Prostate gland (tissue), 2 donors: ENCODE measurements around the gene CNTN5. TPM values are rescaled to one million over a fixed set of nuclear protein-coding genes. Genes with fewer than 3 reads are reported as not detected.

Experiments used
- DNase-seq: peaks from one replicate; pipeline ENCODE4 v3.0.0-alpha.2; 2019; ENCODE audit warnings: low spot score
- H3K27ac ChIP-seq, 2 donors: fragments of 200-600 bp; sonication (generic); 2 replicates each; pipeline ENCODE4 v1.5.1; 2017 to 2019
- H3K27me3 ChIP-seq: fragments of 200-600 bp; sonication (generic); replicated peaks from 2 replicates; pipeline ENCODE4 v1.5.1; 2019; ENCODE audit not compliant: insufficient read depth
- H3K36me3 ChIP-seq, 2 donors: fragments of 200-600 bp; sonication (generic); 1 replicate in 1 of 2; 2 replicates in 1 of 2; pipeline versions ENCODE4 v1.5.1 to v1.8.1; 2017 to 2019
- H3K4me1 ChIP-seq: fragments of 200-600 bp; sonication (generic); replicated peaks from 2 replicates; pipeline ENCODE4 v1.5.1; 2019
- H3K4me3 ChIP-seq, 2 donors: fragments of 200-600 bp; sonication (generic); 2 replicates each; pipeline ENCODE4 v1.5.1; 2017 to 2019
- H3K9me3 ChIP-seq: fragments of 200-600 bp; sonication (generic); 2 replicates; pipeline ENCODE4 v1.5.1; 2017
- CTCF ChIP-seq, 4 experiments: fragments of 200-600 bp in 2 of 4; fragments of 450-650 bp in 2 of 4; sonication (generic) in 2 of 4; IDR thresholded peaks; 1 replicate in 3 of 4; 2 replicates in 1 of 4; pipeline ENCODE4 v1.5.1; 2016 to 2019; ENCODE audit warnings: antibody characterized with exemption in 4 of 4, mild to moderate bottlenecking in 2 of 4, moderate library complexity in 2 of 4
- POLR2A ChIP-seq: fragments of 450-650 bp; IDR thresholded peaks from one replicate; pipeline ENCODE4 v1.6.1; 2016; ENCODE audit warnings: antibody characterized with exemption, mild to moderate bottlenecking
- POLR2AphosphoS5 ChIP-seq: sonication (generic); formaldehyde crosslinking; IDR thresholded peaks from one replicate; pipeline ENCODE4 v1.6.1; 2017; ENCODE audit warnings: antibody characterized with exemption
- WGBS: methylation state at CpG from one replicate; pipeline ENCODE4 v1.1.5; 2018; 5-methylcytosine and 5-hydroxymethylcytosine counted together
- intact Hi-C: fragments of 100-400 bp; cut with DNase I; formaldehyde crosslinking; loops from one replicate; pipeline ENCODE4 v1.14.2; 2022
- total RNA-seq, 2 donors: library from RNA; depleted of rRNA; stranded (reverse); fragments of >200 nt; gene quantifications; one replicate each; pipeline ENCODE4 v1.1.0, GENCODE V29; 2016

CNTN5 gene
- total RNA-seq, 2 donors from 2014 or later = 1.0 TPM; not detected in 1

DNA sequence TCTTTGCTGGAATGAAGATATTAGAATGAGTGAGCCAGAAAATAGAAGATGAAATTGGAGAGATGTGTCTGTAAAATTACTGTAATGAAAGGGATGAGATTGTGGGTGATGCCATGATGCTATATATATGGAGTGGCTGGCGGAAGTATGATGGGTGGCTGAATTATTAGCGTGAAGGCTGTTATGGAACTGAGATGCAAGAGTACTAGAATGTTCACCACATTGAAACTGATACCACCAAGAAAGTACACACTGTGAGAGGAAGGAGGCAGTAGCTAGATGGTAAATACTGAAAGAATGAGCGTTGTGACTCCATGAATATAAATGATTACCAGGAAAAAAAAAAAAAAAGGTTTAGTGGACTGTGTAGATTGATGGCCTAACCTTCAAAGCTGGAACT, 411.9 kb downstream of the CNTN5 start:
- no peaks in the 10 kb centered on the region for H3K9me3 ChIP-seq
- DNase-seq = no peak
- no peaks in the 10 kb centered on the region for H3K4me1 ChIP-seq
- no peaks in the 10 kb centered on the region for H3K36me3 ChIP-seq
- 89% methylated on average over 3 of the region's 3 CpGs for WGBS
- intact Hi-C loops = no loop called here
- H3K27me3 ChIP-seq = no peaks in the 10 kb centered on the region
- no peak overlapping the region for H3K27ac ChIP-seq
- TF ChIP-seq POLR2AphosphoS5 (no peak), CTCF (IDR thresholded peaks at IDR 0.05) (no peak), POLR2A (no peak)
- no peak overlapping the region for H3K4me3 ChIP-seq

DNA sequence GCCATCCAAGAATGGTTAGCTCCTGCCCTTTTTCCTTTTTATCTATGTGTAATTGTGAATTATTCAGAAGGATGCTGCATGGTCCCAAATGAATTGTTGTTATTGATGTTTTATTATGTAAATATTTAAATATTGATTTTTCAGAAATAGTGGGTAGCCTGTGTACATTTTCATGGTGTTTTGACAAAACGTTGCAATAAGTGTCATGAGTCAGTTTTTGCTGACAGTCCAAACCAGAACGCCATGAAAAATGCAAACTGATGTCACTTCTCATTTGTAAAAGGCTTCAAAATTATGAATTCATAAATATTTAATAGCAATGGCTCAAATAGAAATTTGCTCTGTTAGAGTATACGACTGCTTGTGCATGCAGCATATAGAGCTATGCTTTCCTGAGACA, 422.5 kb downstream of the CNTN5 start:
- H3K4me3 ChIP-seq = no peak overlapping the region
- no peaks in the 10 kb centered on the region for H3K4me1 ChIP-seq
- TF ChIP-seq CTCF (IDR thresholded peaks at IDR 0.05) (no peak), POLR2AphosphoS5 (no peak), POLR2A (no peak)
- DNase-seq = no peak
- H3K27me3 ChIP-seq = no peaks in the 10 kb centered on the region
- 77% methylated on average over 3 of the region's 3 CpGs for WGBS
- H3K36me3 ChIP-seq = no peaks in the 10 kb centered on the region
- H3K9me3 ChIP-seq = no peaks in the 10 kb centered on the region
- intact Hi-C loops = no loop called here
- no peak overlapping the region for H3K27ac ChIP-seq

- no peak overlapping the region for H3K27ac ChIP-seq
- no peak for DNase-seq
- no peaks in the 10 kb centered on the region for H3K27me3 ChIP-seq
- intact Hi-C loops = no loop called here
- H3K36me3 ChIP-seq = no peaks in the 10 kb centered on the region
- WGBS = 84% methylated on average over 1 of the region's 1 CpG
- H3K4me3 ChIP-seq = no peak overlapping the region
- H3K9me3 ChIP-seq = no peaks in the 10 kb centered on the region
- TF ChIP-seq POLR2AphosphoS5 (no peak), CTCF (IDR thresholded peaks at IDR 0.05) (no peak), POLR2A (no peak)
- H3K4me1 ChIP-seq = no peaks in the 10 kb centered on the region
Observed at GRCh38 chr11:99446400-99446799, 425.7 kb downstream of the CNTN5 start.

DNA sequence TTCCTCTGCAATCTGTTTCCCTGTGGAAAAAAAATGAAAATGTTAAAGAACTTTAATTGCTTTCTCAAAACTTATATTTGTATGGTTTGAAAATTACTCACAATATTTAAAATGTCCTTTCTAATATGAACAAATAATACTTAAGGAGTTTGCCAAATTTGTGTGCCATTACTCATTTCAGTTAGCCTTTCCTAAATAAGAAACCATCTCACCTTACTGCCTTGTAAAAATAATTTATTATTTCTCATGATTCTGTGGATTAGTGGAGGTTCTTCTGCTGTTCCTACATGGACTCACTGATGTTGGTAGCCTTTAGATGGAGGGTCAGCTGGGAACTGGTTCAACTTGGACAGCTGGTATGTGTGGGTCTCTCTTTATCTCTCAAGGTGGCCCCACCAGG, 428.6 kb downstream of the CNTN5 start:
- intact Hi-C loops = no loop called here
- H3K4me3 ChIP-seq = no peak overlapping the region
- no peaks in the 10 kb centered on the region for H3K4me1 ChIP-seq
- no peak for DNase-seq
- H3K9me3 ChIP-seq = no peaks in the 10 kb centered on the region
- no peaks in the 10 kb centered on the region for H3K36me3 ChIP-seq
- no peaks in the 10 kb centered on the region for H3K27me3 ChIP-seq
- H3K27ac ChIP-seq = no peak overlapping the region
- TF ChIP-seq CTCF (IDR thresholded peaks at IDR 0.05) (no peak), POLR2AphosphoS5 (no peak), POLR2A (no peak)

DNA sequence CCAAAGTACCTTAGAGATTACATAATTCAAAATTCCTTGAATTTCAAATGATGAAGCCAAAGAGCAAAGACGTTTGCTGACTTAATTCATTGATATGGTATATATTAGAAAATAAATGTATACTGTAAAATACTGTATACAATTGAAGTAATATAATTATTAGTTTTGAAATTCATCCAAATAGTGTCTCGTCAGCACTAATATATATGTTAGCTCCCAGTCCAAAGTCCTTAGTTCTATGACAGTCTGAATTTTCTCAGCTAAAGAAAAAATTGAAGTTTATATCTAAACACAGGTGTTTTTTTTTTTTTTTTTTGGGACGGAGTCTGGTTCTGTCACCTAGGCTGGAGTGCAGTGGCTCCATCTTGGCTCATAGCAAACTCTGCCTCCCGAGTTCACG, 431.3 kb downstream of the CNTN5 start:
- no peak for DNase-seq
- Histone ChIP-seq H3K27ac (no peak overlapping the region), H3K4me1 (no peaks in the 10 kb centered on the region), H3K36me3 (no peaks in the 10 kb centered on the region), H3K27me3 (no peaks in the 10 kb centered on the region), H3K9me3 (no peaks in the 10 kb centered on the region), H3K4me3 (no peak overlapping the region)
- 87% methylated on average over 5 of the region's 5 CpGs for WGBS
- TF ChIP-seq POLR2AphosphoS5 = no peak
- TF ChIP-seq POLR2A = no peak
- TF ChIP-seq CTCF (IDR thresholded peaks at IDR 0.05) = no peak
- intact Hi-C loops = no loop called here
